Ascending aorta (tissue), 2 donors: ENCODE data around the gene RIF1. TPM values are rescaled to one million over a fixed set of nuclear protein-coding genes. Genes with fewer than 3 reads are reported as not detected.

ENCODE experiments used
- DNase-seq, 2 donors: peaks; one replicate each; pipeline ENCODE4 v3.0.0-alpha.2; 2019; ENCODE audit warnings: low spot score in 2 of 2
- H3K27ac ChIP-seq, 2 donors: fragments of 200-600 bp; sonication (generic); one replicate each; pipeline ENCODE4 v1.5.1; 2016 to 2017; ENCODE audit warnings: mild to moderate bottlenecking in 1 of 2
- H3K27me3 ChIP-seq: fragments of 200-600 bp; sonication (generic); one replicate; pipeline ENCODE4 v1.5.1; 2017
- H3K36me3 ChIP-seq, 2 donors: fragments of 200-600 bp; sonication (generic); one replicate each; pipeline ENCODE4 v1.5.1; 2016
- H3K4me1 ChIP-seq, 2 donors: fragments of 200-600 bp; sonication (generic); one replicate each; pipeline ENCODE4 v1.5.1; 2016 to 2017; ENCODE audit warnings: mild to moderate bottlenecking in 1 of 2
- H3K4me3 ChIP-seq, 2 donors: fragments of 200-600 bp; sonication (generic); one replicate each; pipeline ENCODE4 v1.5.1; 2016 to 2017; ENCODE audit warnings: mild to moderate bottlenecking in 1 of 2
- H3K9me3 ChIP-seq, 2 donors: fragments of 200-600 bp; sonication (generic); one replicate each; pipeline ENCODE4 v1.5.1; 2016
- intact Hi-C: fragments of 100-400 bp; cut with DNase I; formaldehyde crosslinking; loops from one replicate; pipeline ENCODE4 v1.15.1; 2023
- total RNA-seq: library from RNA; depleted of rRNA; stranded (reverse); fragments of >200 nt; gene quantifications from one replicate; pipeline ENCODE4 v1.1.0, GENCODE V29; 2016
- TF ChIP-seq, protein P1 (sequence below), 3 experiments: fragments of 200-600 bp in 2 of 3; fragments of 450-650 bp in 1 of 3; sonication (generic) in 2 of 3; IDR thresholded peaks; one replicate each; pipeline ENCODE4 v1.5.1; 2016 to 2019; ENCODE audit warnings: antibody characterized with exemption in 3 of 3, mild to moderate bottlenecking in 1 of 3, moderate library complexity in 1 of 3

The RIF1 gene
- total RNA-seq, 1 donor from 2014 or later, result 10.7 TPM

DNA sequence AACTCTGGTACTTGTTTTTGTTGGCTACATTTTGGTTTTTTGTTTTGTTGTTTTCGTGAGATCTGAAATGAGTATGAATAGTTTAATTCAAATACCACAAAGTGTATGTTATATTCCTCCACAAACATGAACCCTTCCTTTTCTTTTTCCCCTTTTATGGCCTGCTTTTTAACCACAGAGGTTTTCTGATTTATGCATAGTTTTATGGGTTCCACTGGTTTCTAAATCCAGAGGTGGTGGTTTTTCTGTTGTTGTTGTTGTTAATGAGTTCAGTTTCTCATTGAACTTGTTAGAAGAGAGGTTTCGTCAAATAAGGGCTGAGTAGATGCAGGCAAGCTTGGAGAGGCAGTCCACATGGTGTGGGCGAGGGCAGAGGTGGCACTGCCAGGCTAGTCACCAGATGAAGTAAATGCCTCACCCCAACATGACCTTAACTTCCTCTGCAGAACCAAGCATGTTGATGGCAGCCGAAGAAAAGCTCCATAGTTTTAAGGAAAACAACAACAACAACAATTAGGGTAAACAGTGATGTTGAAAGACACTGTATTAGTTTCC is 72.5 kb downstream of the RIF1 start:
- Histone ChIP-seq H3K27me3 (no peaks in the 10 kb centered on the region), H3K9me3 (no peaks in the 10 kb centered on the region), H3K27ac (no peak overlapping the region), H3K4me3 (no peak overlapping the region), H3K36me3 (peaks cover 18 to 26% of the 10 kb centered on the region in 2 donors), H3K4me1 (no peaks in the 10 kb centered on the region)
- intact Hi-C loops, result no loop called here
- TF ChIP-seq, protein P1, sequence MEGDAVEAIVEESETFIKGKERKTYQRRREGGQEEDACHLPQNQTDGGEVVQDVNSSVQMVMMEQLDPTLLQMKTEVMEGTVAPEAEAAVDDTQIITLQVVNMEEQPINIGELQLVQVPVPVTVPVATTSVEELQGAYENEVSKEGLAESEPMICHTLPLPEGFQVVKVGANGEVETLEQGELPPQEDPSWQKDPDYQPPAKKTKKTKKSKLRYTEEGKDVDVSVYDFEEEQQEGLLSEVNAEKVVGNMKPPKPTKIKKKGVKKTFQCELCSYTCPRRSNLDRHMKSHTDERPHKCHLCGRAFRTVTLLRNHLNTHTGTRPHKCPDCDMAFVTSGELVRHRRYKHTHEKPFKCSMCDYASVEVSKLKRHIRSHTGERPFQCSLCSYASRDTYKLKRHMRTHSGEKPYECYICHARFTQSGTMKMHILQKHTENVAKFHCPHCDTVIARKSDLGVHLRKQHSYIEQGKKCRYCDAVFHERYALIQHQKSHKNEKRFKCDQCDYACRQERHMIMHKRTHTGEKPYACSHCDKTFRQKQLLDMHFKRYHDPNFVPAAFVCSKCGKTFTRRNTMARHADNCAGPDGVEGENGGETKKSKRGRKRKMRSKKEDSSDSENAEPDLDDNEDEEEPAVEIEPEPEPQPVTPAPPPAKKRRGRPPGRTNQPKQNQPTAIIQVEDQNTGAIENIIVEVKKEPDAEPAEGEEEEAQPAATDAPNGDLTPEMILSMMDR (IDR thresholded peaks at IDR 0.05), result no peak
- DNase-seq, result no peak

DNA sequence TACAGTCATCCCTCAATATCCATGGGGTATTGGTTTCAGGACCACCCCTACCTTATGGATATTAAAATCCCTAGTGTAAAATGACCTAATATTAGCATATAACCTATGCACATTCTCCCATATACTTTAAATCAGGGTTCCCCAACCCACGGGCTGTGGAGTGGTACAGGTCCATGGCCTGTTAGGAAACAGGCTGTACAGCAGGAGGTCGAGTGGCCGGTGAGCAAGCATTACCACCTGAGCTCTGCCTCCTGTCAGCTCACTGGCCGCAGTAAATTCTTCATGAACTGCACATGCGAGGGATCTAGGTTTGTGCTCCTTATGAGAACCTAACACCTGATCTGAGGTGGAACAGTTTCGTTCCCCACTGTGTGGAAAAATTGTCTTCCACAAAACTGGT is 73.8 kb downstream of the RIF1 start:
- intact Hi-C loops, result no loop called here
- H3K4me3 ChIP-seq, result no peak overlapping the region
- no peaks in the 10 kb centered on the region for H3K4me1 ChIP-seq
- H3K36me3 ChIP-seq, result peaks cover 18 to 21% of the 10 kb centered on the region in 2 donors
- H3K9me3 ChIP-seq, result no peaks in the 10 kb centered on the region
- H3K27me3 ChIP-seq, result no peaks in the 10 kb centered on the region
- TF ChIP-seq, protein P1 (IDR thresholded peaks at IDR 0.05), result no peak
- no peak overlapping the region for H3K27ac ChIP-seq
- no peak for DNase-seq

DNA sequence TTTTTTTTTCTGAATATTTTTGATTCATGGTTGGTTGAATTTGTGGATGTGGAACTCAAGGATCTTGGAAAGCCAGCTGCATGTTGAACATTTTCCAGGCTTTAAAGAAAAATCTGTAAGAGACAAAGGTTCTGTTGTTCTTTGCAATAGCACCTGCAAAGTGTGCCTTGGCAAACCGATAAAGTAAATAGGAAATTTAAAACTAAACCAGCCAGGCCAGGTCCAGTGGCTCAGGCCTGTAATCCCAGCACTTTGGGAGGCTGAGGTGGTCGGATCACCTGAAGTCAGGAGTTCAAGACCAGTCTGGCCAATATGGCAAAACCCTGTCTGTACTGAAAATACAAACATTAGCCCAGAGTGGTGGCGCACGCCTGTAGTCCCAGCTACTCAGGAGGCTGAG is 74.4 kb downstream of the RIF1 start:
- Histone ChIP-seq H3K4me1 (no peaks in the 10 kb centered on the region), H3K36me3 (peaks cover 18 to 21% of the 10 kb centered on the region in 2 donors), H3K9me3 (no peaks in the 10 kb centered on the region), H3K27me3 (no peaks in the 10 kb centered on the region), H3K4me3 (no peak overlapping the region), H3K27ac (no peak overlapping the region)
- TF ChIP-seq, protein P1 (IDR thresholded peaks at IDR 0.05), result no peak
- no peak for DNase-seq
- intact Hi-C loops, result no loop called here

DNA sequence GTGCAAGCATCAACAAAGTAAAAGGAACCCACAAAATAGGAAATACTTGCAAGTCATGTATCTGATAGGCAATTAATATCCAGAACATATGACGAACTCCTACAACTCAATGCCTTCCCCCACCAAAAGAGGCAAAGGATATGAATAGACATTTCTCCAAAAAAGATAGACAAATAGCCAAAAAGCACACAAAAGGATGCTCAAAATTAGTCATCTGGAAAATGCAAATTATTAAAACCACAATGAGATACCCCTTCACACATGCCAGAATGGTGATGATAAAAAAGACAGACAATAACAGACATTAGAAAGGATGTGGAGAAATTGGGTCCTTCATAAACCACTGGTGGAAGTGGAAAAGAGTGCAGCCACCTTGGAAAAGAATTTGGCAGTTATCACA is 76.4 kb downstream of the RIF1 start:
- Histone ChIP-seq H3K9me3 (no peaks in the 10 kb centered on the region), H3K36me3 (peaks cover 14 to 21% of the 10 kb centered on the region in 2 donors), H3K4me3 (no peak overlapping the region), H3K4me1 (no peaks in the 10 kb centered on the region), H3K27ac (no peak overlapping the region), H3K27me3 (no peaks in the 10 kb centered on the region)
- no peak for DNase-seq
- intact Hi-C loops, result no loop called here
- TF ChIP-seq, protein P1 (IDR thresholded peaks at IDR 0.05), result no peak

DNA sequence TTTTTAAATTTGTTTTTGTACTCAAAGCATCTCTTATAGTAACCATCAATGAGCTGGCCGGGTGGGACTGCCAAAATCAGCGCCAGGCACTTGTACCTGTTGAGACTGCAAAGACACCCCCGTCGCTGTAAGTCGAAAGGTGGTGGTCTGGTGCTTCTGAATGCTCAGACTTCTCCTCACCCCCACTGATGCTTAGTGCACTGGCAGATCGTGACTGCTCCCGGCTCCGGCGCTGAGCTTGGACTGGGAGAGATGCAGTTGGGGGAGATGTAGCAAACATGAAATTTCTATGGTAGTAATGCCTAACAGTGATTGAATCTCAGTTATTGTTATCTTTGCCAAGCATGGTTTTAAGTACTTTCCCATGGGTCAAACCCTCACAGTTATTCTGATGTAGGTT is 80.6 kb downstream of the RIF1 start:
- TF ChIP-seq, protein P1 (IDR thresholded peaks at IDR 0.05), result no peak
- H3K27me3 ChIP-seq, result no peaks in the 10 kb centered on the region
- no peak overlapping the region for H3K27ac ChIP-seq

DNA sequence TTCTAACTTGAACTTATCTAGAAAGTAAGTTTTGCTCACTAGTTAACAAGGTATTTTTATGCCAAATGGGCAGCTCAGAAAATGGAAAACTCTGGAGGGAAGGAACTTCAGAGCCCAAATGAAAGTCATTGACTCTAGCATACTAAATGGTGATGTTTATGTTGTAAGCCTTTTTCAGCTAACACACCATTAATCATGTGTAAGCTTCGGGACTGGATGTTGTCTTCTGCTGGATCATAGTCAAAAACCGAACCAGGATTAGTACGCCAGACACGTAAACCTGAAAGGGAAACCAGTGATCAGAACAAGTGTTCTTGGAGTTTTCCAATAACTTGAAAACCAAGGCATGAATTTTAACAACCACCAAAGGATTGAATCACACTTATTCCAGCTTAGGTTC is 81.8 kb downstream of the RIF1 start:
- DNase-seq, result no peak
- TF ChIP-seq, protein P1 (IDR thresholded peaks at IDR 0.05), result no peak
- intact Hi-C loops, result no loop called here
- Histone ChIP-seq H3K27me3 (no peaks in the 10 kb centered on the region), H3K9me3 (no peaks in the 10 kb centered on the region), H3K4me1 (no peaks in the 10 kb centered on the region), H3K27ac (no peak overlapping the region), H3K36me3 (no peaks in the 10 kb centered on the region), H3K4me3 (no peak overlapping the region)

More for the DNA sequence above, 80.6 kb downstream of the RIF1 start:
- Histone ChIP-seq H3K4me1 (no peaks in the 10 kb centered on the region), H3K9me3 (no peaks in the 10 kb centered on the region), H3K36me3 (no peaks in the 10 kb centered on the region), H3K4me3 (no peak overlapping the region)
- DNase-seq, result no peak
- intact Hi-C loops, result no loop called here
